ENCODE measurements around the gene FMO2.

Gene FMO2

GRCh38 chr1:171172471-171172870 lies 12.6 kb upstream of the FMO2 start:
- H3K4me3 ChIP-seq (ENCODE audit: control insufficient read depth, low read depth, low read length) = no peak overlapping the region
- TF ChIP-seq CTCF (conservative IDR thresholded peaks at IDR 0.05; ENCODE audit: control insufficient read depth, insufficient read depth, low read depth, low read length) = no peak
- DNase-seq (ENCODE audit: low read depth) = no peak

- no peak overlapping the region for H3K4me3 ChIP-seq (ENCODE audit: control insufficient read depth, low read depth, low read length)
- no peak for DNase-seq (ENCODE audit: low read depth)
- no peak for TF ChIP-seq CTCF (conservative IDR thresholded peaks at IDR 0.05; ENCODE audit: control insufficient read depth, insufficient read depth, low read depth, low read length)
These were observed 12.0 kb upstream of the FMO2 start for GRCh38 chr1:171173069-171173468.

GRCh38 chr1:171174560-171175294 lies 10.4 kb upstream of the FMO2 start:
- TF ChIP-seq CTCF (conservative IDR thresholded peaks at IDR 0.05; ENCODE audit: control insufficient read depth, insufficient read depth, low read depth, low read length) = no peak
- DNase-seq (ENCODE audit: low read depth) = no peak
- H3K4me3 ChIP-seq (ENCODE audit: control insufficient read depth, low read depth, low read length) = no peak overlapping the region

- DNase-seq (ENCODE audit: low read depth) = no peak
- TF ChIP-seq CTCF (conservative IDR thresholded peaks at IDR 0.05; ENCODE audit: control insufficient read depth, insufficient read depth, low read depth, low read length) = no peak
- H3K4me3 ChIP-seq (ENCODE audit: control insufficient read depth, low read depth, low read length) = no peak overlapping the region
These were observed 7.8 kb upstream of the FMO2 start for GRCh38 chr1:171177261-171177660.

GRCh38 chr1:171179318-171180227 lies 5.5 kb upstream of the FMO2 start:
- no peak overlapping the region for H3K4me3 ChIP-seq (ENCODE audit: control insufficient read depth, low read depth, low read length)

GRCh38 chr1:171180670-171181069 lies 4.4 kb upstream of the FMO2 start:
- no peak overlapping the region for H3K4me3 ChIP-seq (ENCODE audit: control insufficient read depth, low read depth, low read length)
- no peak for TF ChIP-seq CTCF (conservative IDR thresholded peaks at IDR 0.05; ENCODE audit: control insufficient read depth, insufficient read depth, low read depth, low read length)
- DNase-seq (ENCODE audit: low read depth) = no peak

More at GRCh38 chr1:171179318-171180227, 5.5 kb upstream of the FMO2 start:
- DNase-seq (ENCODE audit: low read depth) = no peak
- TF ChIP-seq CTCF (conservative IDR thresholded peaks at IDR 0.05; ENCODE audit: control insufficient read depth, insufficient read depth, low read depth, low read length) = no peak
